Activated CD4-positive, alpha-beta T cell treated with anti-CD3 and anti-CD28 coated beads, Interleukin-2, Interleukin-6, amounts not matched to agents 100 ng/mL and 50 ng/mL, durations not matched to agents 16 hours and 8 hours (primary cell): ENCODE data around the gene AP1G1.
"Not testable (repeated sequence)": the region's sequence is repeated elsewhere in the genome, so short reads cannot be mapped to it uniquely, and the experiment has no call there.

Experiments
- DNase-seq: peaks from one replicate; pipeline ENCODE4 v3.0.0-alpha.2; 2020

AP1G1 gene

DNA sequence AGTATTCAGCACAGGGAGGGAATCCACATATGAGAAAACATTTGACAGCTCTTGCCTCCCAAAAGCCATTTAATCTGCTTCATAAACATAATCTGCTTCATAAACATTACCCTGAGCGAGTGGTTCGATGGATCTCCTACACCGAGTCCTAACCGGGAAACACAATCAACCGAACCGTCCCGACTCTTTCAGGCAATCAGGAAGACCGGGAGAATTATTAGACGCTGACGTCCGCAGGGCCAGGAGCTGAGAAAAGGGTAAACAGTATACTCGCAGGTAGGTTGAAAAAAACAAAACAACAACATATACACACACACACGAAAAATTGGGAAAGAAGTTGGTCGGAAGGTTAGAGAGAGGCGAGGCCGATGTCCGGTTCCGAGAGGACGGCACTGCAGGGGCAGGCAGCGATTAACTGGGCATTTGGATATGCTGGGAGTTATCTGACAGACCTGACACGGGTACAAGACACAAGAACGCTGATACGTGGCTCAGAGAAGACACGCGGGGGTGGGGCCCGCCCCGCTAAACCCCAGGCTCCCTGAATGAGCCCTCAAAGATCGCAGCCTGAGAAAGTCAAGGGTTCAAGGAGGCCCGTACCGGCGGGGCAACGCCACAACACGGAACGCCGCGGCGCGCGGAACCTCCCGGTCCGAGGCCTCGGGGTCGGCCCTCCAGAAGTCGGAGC lies 585 bp downstream of the AP1G1 start:
- no peak for DNase-seq

DNA sequence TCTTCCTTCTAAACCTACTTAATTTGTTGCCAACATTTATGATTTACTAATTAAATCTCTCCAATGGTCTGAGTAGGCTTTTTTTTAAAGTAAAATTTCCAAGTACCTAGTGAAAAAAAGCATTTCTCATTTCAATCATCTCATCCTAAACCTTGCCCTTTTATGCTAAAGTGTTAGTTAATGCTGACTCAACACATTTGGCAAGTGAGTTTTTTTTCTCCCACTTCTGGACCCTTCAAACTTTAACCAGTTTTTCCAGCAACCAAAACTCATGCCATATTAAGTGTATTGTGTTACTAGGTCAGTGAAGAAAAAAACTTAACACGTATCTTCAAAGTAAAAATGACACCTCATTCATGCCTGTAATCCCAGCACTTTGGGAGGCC lies 5.3 kb downstream of the AP1G1 start:
- no peak for DNase-seq

DNA sequence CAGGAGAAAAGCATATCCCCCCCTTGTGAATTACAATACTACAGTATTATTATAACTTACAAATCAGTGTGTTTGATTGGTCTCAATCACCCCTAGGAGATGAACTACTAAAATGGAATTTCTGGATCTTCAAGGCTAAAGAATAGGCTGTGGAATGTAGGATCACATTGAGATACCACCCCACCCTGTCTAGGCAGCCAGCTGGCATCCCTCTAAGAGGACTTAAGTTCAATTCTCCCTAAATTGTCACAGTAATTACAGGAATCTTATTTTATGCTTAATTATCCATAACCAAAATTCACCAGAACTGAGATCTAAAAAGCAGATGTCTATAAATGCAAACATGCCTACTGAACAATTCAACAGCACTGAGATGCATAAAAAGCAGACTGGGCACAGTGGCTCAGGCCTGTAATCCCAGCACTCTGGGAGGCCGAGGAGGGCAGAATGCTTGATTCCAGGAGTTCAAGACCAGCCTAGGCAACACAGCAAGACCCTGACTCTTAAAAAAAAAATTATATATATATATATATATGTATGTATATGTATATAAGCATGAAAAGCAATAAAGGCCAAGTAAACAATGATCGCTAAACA lies 12.0 kb downstream of the AP1G1 start:
- DNase-seq: no peak

DNA sequence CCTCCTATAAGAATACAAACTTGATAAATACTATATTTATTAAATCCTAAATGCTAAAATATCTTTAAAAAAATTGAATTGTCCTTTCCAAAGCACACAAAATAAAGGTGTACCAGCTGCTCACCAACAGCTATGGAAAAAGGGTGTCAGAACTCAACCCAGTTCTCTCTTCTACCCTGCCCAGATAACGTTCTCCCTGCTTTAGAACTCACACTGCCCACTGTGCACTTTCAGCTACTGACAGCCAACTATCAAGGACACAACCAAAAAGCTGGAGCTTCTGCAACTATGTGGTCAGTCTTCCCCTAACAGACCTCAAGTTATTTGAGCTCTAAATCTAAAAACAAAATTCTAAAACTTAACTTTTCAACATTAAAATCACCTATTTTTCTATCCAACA lies 13.7 kb downstream of the AP1G1 start:
- no peak for DNase-seq

DNA sequence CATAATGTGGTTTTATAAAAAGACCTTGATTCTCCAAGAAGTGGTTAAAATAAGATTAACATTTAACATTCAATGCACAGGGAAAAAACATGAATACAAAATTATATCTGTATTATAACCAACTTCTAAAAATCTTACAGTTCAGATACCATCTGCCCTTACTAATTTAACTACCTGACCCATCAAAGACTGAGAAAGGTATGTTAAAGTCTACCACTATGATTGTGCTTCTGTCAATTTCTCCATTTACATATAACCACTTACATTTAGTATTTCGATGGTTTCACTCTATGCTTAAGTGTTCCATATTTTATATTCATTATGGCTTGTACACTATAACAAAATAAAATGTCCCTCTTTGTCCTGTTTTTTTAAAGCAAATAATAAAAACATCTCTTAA lies 14.6 kb downstream of the AP1G1 start:
- DNase-seq: no peak

DNA sequence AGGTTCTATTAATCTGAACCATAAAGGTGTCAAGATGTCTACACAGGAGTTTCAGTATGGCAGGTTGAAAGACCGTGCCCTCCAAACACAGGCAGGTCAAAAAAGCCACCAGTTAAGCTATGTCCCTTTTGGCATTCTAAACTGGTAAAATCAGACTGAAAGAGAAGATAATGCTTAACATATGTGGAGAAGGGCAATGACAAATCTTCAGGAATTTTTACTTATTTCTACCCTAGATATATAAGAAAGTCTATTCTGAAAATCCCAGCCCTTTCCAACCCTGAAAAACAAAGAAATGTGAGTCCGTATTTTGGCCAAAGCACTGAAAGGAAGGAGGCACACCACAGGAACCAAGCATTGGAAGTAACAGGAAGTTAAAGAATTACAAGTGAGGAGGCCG lies 16.5 kb downstream of the AP1G1 start:
- no peak for DNase-seq

DNA sequence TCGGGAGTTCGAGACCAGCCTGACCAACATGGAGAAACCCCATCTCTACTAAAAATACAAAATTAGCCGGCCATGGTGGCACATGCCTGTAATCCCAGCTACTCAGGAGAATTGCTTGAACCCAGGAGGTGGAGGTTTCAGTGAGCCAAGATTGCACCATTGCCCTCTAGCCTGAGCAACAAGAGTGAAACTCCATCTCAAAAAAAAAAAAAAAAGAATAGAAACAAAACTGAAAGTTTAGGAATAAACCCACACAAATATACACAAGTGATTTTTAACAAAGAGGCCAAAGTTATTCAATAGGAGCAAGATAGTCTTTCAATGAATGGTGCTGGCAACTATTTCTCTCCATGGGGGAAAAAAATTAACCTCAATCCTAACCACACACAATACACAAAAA lies 18.3 kb downstream of the AP1G1 start:
- not testable (repeated sequence) for DNase-seq

DNA sequence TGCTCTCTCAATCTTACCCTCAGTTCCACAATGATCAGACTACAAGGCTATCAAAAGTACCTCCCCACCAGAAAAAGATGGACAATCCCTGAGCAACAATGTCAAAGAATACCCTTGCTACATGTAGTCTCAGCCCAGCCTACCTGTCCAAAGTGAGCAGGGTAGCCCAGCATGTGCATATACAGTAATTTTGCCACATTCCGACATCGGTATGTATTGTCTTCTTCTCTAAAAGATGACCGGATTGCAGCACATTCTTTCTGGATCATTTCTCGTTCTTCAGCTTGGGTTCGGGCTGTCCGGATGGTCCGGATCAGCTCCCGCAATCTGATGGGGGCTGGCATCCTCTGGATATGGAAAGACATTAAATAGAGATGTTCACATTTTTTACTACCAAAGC lies 19.5 kb downstream of the AP1G1 start:
- no peak for DNase-seq

DNA sequence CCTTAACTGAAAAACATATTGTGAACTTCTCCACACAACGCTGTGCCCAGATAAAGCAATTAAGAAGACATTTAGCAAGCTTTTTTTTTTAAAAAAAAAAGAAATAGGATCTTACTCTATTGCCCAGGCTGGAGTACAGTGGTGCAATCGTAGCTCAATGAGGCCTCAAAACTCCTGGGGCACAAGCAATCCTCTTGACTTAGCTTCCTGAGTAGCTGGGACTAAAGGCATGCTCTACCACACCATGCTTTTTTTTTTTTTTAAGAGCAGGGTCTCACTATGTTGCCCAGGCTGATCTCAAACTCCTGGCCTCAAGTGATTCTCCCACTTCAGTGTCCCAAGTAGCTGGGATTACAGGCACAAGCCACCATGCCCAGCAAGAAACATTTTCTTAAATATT lies 20.1 kb downstream of the AP1G1 start:
- no peak for DNase-seq

DNA sequence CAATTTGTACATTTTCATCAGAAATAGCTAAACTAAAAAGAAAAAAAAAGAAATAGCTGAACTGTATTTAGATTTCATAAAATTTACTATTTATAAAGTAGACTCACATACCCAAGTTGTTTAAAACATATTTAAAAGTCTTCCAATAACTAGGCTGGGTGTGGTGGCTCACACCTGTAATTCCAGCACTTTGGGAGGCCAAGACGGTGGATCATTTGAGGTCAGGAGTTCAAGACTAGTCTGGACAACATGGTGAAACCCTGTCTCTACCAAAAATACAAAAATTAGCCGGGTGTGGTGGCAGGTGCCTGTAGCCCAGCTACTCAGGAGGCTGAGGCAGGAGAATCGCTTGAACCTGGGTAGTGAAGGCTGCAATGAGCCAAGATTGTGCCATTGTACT lies 23.5 kb downstream of the AP1G1 start:
- not testable (repeated sequence) for DNase-seq

DNA sequence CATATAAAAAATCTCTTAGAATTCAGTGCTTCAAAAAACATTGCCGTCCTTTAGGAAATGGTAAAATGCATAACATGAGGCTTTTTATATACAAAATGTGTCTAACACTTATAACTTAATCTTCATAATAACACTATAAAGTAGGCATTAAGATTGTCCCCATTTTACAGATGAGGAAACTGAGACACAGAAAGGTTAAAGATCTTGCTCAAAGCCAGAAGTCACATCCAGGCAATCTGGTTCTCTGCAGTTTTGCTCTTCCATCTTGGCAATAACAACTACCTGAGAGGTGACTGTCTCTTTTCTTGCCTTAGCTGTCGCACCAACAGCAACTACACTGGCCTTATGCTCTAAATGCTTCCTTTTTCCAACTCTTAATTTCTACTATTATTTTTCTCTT lies 24.5 kb downstream of the AP1G1 start:
- no peak for DNase-seq

DNA sequence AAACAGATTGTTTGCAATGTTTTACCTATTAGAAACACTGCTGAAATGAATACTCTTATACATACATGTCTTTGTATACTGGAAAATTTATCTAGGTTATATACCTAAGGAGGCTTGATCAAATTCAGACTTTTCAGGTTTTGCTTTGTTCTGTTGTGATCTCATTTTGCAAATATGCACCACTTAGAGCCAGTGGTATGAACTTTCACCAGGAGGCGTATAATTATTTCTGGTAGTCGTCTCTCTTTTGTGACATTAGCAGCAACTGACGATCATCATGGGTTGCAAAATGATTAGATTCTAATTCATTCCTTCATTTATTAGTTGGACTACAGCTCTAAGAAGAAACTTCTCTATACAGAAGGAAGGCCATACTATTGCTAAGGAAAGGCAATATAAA lies 26.9 kb downstream of the AP1G1 start:
- DNase-seq: no peak

DNA sequence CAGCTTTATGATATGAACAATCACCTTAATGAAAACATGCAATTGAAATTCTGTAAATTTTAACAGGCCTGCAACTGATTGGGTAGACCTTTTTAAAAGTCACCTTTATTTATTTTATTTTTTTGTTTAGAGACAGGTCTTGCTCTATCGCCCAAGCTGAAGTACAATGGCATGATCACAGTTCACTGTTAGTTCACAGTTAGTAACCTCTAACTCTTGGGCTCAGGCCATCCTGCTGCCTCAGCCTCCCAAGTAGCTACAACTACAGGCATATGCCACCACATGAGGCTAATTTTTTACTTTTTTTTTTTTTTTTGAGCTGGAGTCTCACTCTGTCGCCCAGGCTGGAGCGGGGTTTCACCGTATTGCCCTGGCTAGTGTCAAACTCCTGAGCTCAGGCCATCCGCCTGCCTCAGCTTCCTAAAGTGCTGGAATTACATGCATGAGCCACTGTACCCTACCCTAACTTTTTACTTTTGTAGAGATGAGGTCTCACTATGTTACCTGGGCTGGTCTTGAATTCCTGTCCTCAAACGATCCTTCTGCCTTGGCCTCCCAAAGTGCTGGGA lies 28.0 kb downstream of the AP1G1 start:
- no peak for DNase-seq

DNA sequence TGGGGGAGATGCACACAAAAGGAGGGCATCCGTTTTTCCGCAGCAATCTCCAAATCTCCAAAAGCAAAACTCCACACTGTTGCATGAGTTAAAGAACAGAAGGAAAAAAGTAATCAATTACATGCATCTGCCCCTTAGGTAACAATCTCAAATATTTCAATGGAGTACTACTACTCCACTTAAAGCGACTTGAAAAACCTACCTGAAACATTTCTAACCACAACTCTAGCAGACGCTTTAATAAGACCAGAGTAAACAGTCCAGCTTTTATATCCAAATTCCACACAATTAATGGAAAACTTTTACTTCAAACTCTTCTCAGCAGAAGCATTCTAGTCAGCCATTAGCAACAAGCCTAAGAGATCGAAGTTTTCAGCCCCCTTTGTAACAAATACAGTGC lies 29.9 kb downstream of the AP1G1 start:
- DNase-seq: no peak

DNA sequence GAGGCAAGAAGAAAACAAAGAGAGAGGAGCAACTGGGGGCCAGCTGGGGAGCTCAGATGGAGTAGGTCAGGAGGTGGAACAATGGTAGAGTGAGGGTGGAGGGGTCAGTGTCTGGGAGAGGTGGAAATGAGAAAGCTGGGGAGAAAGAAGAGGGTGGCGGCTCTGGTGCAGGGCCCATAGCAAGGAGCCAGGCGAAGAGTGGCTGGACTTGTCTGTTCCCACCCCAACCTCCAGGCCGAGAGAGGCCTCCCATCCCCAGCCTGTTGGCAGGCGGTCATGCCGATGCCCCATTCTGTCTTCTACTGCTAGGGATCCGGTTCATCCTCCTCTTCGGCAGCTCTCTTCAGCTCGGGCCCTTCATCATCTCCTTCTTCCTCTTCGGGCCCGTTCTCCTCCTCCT lies 31.3 kb downstream of the AP1G1 start:
- DNase-seq: no peak

DNA sequence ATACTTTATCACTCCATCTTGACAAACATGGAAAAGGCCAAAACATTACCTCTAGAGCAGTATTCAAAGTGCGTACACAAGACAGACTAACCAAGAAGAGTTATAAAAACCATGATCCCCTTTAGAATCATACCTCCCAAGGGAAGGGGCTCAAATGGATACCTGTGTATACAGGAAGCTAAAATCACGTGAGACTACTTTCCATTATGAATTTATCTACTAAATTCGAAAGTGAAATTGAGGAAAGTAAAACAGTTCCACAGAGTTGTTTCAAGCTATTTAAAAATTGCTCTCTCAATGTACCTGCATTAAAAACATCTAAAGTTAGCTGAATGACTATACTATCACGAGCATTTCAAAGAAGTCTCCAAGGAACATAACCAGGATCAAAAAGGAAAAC lies 32.7 kb downstream of the AP1G1 start:
- peak; percentile 21 for DNase-seq

DNA sequence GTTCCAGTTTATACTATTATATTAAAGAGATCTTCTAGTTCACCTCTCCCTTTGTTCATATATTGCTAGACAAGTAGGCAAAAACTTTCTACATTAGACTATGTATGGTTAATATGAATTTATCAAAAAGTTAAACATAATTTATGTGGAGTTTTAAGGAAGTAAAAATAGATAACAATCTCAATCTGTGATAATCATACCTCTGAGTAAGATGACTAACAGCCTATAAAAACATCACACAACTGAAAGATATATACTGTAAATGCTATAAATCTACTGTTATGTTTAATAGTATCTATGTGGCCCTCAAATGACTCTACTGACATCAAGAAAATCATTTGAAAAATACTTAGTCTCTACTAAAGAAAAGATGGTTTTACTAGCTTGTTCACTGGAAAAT lies 37.1 kb downstream of the AP1G1 start:
- no peak for DNase-seq

DNA sequence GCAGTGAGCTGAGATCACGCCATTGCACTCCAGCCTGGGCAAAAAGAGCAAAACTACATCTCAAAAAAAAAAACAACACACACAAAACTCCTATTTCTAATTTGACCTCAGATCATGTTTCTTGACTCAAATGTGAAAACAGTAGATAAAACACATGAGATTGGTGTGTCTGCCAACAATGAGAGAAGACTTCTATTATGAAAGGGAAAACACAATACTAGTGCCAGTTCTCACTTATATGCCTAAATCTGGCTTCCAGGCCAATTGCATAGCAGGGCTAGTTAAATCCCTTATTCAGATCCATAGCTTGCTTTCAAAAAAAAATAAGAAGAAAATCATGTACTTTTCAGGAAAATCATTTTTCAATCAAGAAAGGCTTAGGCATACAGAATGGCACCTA lies 39.4 kb downstream of the AP1G1 start:
- no peak for DNase-seq

DNA sequence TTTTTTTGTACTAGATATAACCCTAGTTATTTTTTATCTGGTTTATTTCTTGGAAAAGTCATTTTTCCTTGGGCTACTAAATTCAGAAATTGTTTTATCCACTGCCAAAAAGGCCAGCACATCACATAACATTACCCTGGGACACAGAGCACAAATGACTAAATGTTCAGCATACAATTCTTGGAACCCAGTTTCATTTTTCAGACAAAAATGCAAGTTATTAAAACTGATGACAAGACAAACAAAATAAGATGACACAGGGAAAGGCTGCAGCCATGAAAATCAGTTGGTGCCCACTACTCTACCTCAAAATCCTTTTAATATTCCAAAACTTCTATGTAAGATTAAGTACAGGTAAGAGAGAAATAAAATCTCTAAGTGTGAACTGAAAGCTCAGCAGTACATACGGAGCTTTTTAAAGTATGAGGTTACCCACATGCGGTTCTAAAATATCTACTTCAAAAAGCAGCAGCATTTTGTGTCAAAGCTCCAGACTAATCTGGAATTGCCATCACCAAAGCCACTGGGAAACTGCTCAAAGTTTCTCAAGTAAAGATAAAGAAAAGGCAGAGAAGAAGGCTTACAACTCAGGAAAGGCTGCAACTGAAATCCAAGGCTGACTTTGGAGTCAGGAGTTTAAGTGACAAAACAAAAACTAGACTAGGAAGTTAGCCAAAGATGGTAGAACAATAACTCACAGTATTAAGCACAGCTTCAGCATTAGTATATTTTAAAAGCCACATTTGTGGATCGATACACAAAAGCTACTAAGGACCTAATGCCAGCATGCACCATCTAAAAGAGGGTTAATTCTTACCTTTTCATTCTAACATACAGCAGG lies 41.4 kb downstream of the AP1G1 start:
- DNase-seq: no peak

DNA sequence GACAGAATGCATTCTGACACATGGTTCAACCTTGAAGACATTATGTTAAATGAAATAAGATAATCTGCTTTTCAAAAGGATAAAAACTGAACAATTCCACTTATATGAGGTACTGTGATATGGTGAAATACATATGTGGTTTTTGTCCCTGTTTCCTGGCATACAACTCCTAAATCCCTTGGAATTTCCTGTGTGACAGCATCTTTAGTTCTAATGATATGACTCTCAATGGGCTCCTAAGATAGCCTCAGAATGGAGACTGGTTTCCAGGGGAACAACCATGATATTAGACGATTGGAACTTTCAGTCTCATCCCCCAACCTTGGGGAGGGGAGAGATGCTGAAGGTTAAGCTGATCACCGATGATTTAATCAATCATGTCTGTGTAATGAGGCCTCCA lies 46.4 kb downstream of the AP1G1 start:
- DNase-seq: no peak

DNA sequence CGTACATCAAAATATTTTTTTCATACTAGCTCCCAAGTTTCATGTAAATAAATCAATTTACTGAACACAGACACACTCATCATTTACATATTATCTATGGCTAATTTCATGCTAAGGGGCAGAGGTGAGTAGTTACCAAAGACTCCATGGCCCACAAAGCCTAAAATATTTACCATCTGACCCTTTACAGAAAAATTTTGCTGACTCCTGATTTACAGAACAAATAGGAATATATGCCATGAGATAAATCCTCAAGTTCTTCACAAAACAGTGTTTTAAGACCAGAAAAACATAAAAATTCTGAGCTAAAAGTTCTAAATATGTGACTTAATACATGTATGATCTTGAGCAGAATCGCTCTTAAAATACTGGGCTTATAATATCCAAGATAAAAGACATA lies 47.5 kb downstream of the AP1G1 start:
- DNase-seq: no peak

DNA sequence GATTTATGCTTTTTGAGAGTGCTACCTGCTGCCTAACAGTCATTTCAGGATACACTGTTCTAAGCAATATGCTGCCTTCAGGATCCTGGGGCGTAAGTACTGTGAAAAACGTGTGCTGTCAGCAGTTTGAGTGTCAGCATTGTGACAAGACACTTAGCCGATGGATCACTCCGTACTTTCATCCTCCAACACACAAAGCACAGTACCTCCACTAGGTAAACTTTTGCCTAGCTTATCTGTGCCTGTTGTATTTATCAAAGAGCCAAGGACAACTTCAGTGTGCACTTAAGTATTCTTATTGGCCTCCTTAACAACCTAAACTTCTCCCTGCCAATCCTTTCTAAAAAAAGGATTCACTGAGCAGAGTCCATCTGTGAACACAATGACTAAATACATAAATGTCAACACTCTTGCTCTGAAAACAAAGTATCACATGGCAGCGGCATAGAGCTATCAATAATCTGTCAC lies 50.3 kb downstream of the AP1G1 start:
- DNase-seq: peak; percentile 18

DNA sequence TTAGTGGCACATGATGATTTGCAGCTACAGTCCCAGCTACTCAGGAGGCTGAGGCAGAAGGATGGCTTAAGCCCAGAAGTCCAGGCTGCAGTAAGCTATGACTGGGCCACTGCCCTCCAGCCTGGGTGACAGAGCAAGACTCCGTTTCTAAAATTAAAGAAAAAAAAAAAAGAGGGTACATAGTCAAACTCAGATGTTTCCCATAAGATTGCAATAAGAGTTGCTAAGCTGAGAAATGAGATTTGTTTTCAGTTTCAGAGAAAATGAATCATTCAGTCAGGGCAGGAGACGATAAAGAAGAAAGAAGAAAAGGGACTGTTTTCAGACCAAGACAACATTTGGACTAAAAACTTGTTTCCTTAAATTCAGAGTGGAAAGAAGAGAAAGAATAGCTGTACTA lies 54.0 kb downstream of the AP1G1 start:
- DNase-seq: peak; percentile 7

DNA sequence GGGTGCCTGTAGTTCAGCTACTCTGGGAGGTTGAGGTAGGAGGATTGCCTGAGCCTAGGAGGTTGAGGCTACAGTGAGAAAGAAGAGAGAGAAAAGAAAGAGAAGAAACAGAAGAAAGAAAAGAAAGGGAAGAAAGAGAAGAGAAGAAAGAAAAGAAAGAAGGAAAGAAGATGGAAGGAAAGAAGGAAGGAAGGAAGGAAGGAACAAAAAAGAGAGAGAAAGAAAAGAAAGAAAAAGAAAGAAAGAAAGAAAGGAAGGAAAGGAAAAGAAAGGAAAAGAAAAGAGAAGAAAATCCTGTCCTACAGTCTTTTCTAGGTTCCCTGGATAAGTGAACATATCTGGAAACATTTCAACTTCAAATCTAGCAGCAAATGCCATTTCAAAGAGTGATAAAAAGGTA lies 54.5 kb downstream of the AP1G1 start:
- DNase-seq: no peak
